K562 (cell line): Measurements from ENCODE around the gene HGS. TPM values are rescaled to one million over a fixed set of nuclear protein-coding genes. Genes with fewer than 3 reads are reported as not detected.

Experiments used
- HINFP ChIP-seq: fragments of 450-650 bp; conservative IDR thresholded peaks from 2 replicates; pipeline ENCODE4 v1.6.1; 2016; ENCODE audit warnings: missing genetic modification characterization, low read depth, mild to moderate bottlenecking, control low read depth, missing compliant biosample characterization
- MNT ChIP-seq, 2 experiments: fragments of 450-650 bp; conservative IDR thresholded peaks; 2 replicates each; pipeline ENCODE4 v1.6.1; 2017; ENCODE audit warnings: mild to moderate bottlenecking in 2 of 2, moderate library complexity in 2 of 2
- ZBTB33 ChIP-seq: sonication (generic); formaldehyde crosslinking; IDR thresholded peaks from 2 replicates; pipeline ENCODE4 v1.8.1; 2023; ENCODE audit warnings: mild to moderate bottlenecking, missing genetic modification reagents
- polyA plus RNA-seq, 8 experiments: library from polyadenylated mRNA; depleted of rRNA in 4 of 8; stranded (reverse) in 5 of 8; unstranded in 3 of 8; fragments of >200 nt; fragmentation: Nextera tagmentation in 2 of 8; fragmentation: Illumina TruSeq in 1 of 8; extraction: Ambion mirVana in 2 of 8; extraction: Trizol in 1 of 8; gene quantifications; 2 replicates each; pipeline versions ENCODE4 v1.2.1 to v1.2.3, GENCODE V29; 2011 to 2014; ENCODE audit warnings: inconsistent platforms in 1 of 8, missing spikeins in 1 of 8
- total RNA-seq, 7 experiments: library from RNA; depleted of rRNA in 6 of 7; stranded (reverse); fragments of >200 nt in 6 of 7; fragmentation: Illumina TruSeq in 2 of 7; extraction: Trizol in 2 of 7; gene quantifications; 2 replicates each; pipeline versions ENCODE4 v1.2.1 to v1.2.3, GENCODE V29; 2011 to 2021; ENCODE audit warnings: low replicate concordance in 1 of 7

Gene HGS
- total and polyA plus RNA-seq, 9 of the 15 experiments (the other 6 are each of a cell fraction or from before 2014, with no cell fraction given), result 3.9 to 176 (median 77.1) TPM

GRCh38 chr17:81675515-81676221, 8.1 kb upstream of the HGS start (continued):
- peak; percentile 73 for TF ChIP-seq ZBTB33 (CRISPR knock-in tag)
- TF ChIP-seq MNT (conservative IDR thresholded peaks at IDR 0.05), result peak; percentile 18 to 43; a peak in 1 of 4 replicates
- peak; percentile 79 for TF ChIP-seq HINFP
